ENCODE measurements around the gene SMURF1.
A peak's percentile ranks its signal among the peaks of the same experiment; 100 is the strongest.

Gene SMURF1

GRCh38 chr7:99133766-99134564 lies 9.9 kb downstream of the SMURF1 start:
- no peaks in the 10 kb centered on the region for H3K9me3 Mint-ChIP-seq
- no peak overlapping the region for H3K4me3 Mint-ChIP-seq
- no peak overlapping the region for H3K27ac Mint-ChIP-seq
- intact Hi-C loops (cut with micrococcal nuclease): loop anchor here (10.0 kb wide), 1 partner anchor 49 kb away; no protein-coding TSS in a partner anchor
- H3K27me3 Mint-ChIP-seq: no peaks in the 10 kb centered on the region
- peaks cover 46% of the 10 kb centered on the region for H3K4me1 Mint-ChIP-seq (ENCODE audit: low read depth)
- no peaks in the 10 kb centered on the region for H3K36me3 Mint-ChIP-seq (ENCODE audit: low read depth)

GRCh38 chr7:99132595-99133321 lies 11.2 kb downstream of the SMURF1 start:
- H3K4me3 Mint-ChIP-seq: no peak overlapping the region

GRCh38 chr7:99131290-99131689 lies 12.6 kb downstream of the SMURF1 start:
- H3K4me3 Mint-ChIP-seq: no peak overlapping the region
- H3K27me3 Mint-ChIP-seq: no peaks in the 10 kb centered on the region
- no peak overlapping the region for H3K27ac Mint-ChIP-seq
- peaks cover 48% of the 10 kb centered on the region for H3K4me1 Mint-ChIP-seq (ENCODE audit: low read depth)
- H3K36me3 Mint-ChIP-seq (ENCODE audit: low read depth): no peaks in the 10 kb centered on the region
- H3K9me3 Mint-ChIP-seq: no peaks in the 10 kb centered on the region
- intact Hi-C loops (cut with micrococcal nuclease): loop anchor here (10.0 kb wide), 1 partner anchor 46 kb away; no protein-coding TSS in a partner anchor

More at GRCh38 chr7:99132595-99133321, 11.2 kb downstream of the SMURF1 start:
- Mint-ChIP-seq H3K9me3 (no peaks in the 10 kb centered on the region), H3K36me3 (ENCODE audit: low read depth) (no peaks in the 10 kb centered on the region), H3K27me3 (no peaks in the 10 kb centered on the region), H3K27ac (no peak overlapping the region), H3K4me1 (ENCODE audit: low read depth) (peaks cover 40% of the 10 kb centered on the region)
- intact Hi-C loops (cut with micrococcal nuclease): loop anchor here (10.0 kb wide), 1 partner anchor 48 kb away; no protein-coding TSS in a partner anchor

- H3K4me3 Mint-ChIP-seq: no peak overlapping the region
- no peaks in the 10 kb centered on the region for H3K36me3 Mint-ChIP-seq (ENCODE audit: low read depth)
- H3K4me1 Mint-ChIP-seq (ENCODE audit: low read depth): peaks cover 60% of the 10 kb centered on the region
- intact Hi-C loops (cut with micrococcal nuclease): no loop called here
- no peaks in the 10 kb centered on the region for H3K9me3 Mint-ChIP-seq
- no peaks in the 10 kb centered on the region for H3K27me3 Mint-ChIP-seq
- no peak overlapping the region for H3K27ac Mint-ChIP-seq
Observed at GRCh38 chr7:99129536-99129935, 14.4 kb downstream of the SMURF1 start.

- Mint-ChIP-seq H3K27me3 (no peaks in the 10 kb centered on the region), H3K27ac (no peak overlapping the region), H3K4me3 (no peak overlapping the region), H3K4me1 (ENCODE audit: low read depth) (peaks cover 63% of the 10 kb centered on the region), H3K36me3 (ENCODE audit: low read depth) (no peaks in the 10 kb centered on the region), H3K9me3 (no peaks in the 10 kb centered on the region)
- intact Hi-C loops (cut with micrococcal nuclease): no loop called here
Observed at GRCh38 chr7:99129001-99129400, 14.9 kb downstream of the SMURF1 start.

- intact Hi-C loops (cut with micrococcal nuclease): no loop called here
- H3K4me1 Mint-ChIP-seq (ENCODE audit: low read depth): peaks cover 63% of the 10 kb centered on the region
- H3K36me3 Mint-ChIP-seq (ENCODE audit: low read depth): no peaks in the 10 kb centered on the region
- H3K27ac Mint-ChIP-seq: no peak overlapping the region
- H3K27me3 Mint-ChIP-seq: no peaks in the 10 kb centered on the region
- no peaks in the 10 kb centered on the region for H3K9me3 Mint-ChIP-seq
- H3K4me3 Mint-ChIP-seq: no peak overlapping the region
Observed at GRCh38 chr7:99128076-99128950, 15.6 kb downstream of the SMURF1 start.

- no peak overlapping the region for H3K27ac Mint-ChIP-seq
- no peak overlapping the region for H3K4me3 Mint-ChIP-seq
- no peaks in the 10 kb centered on the region for H3K36me3 Mint-ChIP-seq (ENCODE audit: low read depth)
- peaks cover 59% of the 10 kb centered on the region for H3K4me1 Mint-ChIP-seq (ENCODE audit: low read depth)
- intact Hi-C loops (cut with micrococcal nuclease): no loop called here
- no peaks in the 10 kb centered on the region for H3K27me3 Mint-ChIP-seq
- H3K9me3 Mint-ChIP-seq: no peaks in the 10 kb centered on the region
Observed at GRCh38 chr7:99127636-99128035, 16.3 kb downstream of the SMURF1 start.

- no peaks in the 10 kb centered on the region for H3K36me3 Mint-ChIP-seq (ENCODE audit: low read depth)
- no peak overlapping the region for H3K4me3 Mint-ChIP-seq
- no peaks in the 10 kb centered on the region for H3K27me3 Mint-ChIP-seq
- H3K4me1 Mint-ChIP-seq (ENCODE audit: low read depth): peaks cover 53% of the 10 kb centered on the region
- H3K27ac Mint-ChIP-seq: peak overlapping the region; percentile 42
- intact Hi-C loops (cut with micrococcal nuclease): no loop called here
- H3K9me3 Mint-ChIP-seq: no peaks in the 10 kb centered on the region
Observed at GRCh38 chr7:99126921-99127553, 16.9 kb downstream of the SMURF1 start.

- intact Hi-C loops (cut with micrococcal nuclease): no loop called here
- H3K4me1 Mint-ChIP-seq (ENCODE audit: low read depth): peaks cover 55% of the 10 kb centered on the region
- H3K4me3 Mint-ChIP-seq: no peak overlapping the region
- H3K36me3 Mint-ChIP-seq (ENCODE audit: low read depth): no peaks in the 10 kb centered on the region
- H3K27ac Mint-ChIP-seq: no peak overlapping the region
- H3K27me3 Mint-ChIP-seq: no peaks in the 10 kb centered on the region
- no peaks in the 10 kb centered on the region for H3K9me3 Mint-ChIP-seq
Observed at GRCh38 chr7:99125505-99125865, 18.4 kb downstream of the SMURF1 start.

GRCh38 chr7:99124751-99125504 lies 19.0 kb downstream of the SMURF1 start:
- Mint-ChIP-seq H3K27ac (no peak overlapping the region), H3K27me3 (no peaks in the 10 kb centered on the region), H3K9me3 (no peaks in the 10 kb centered on the region), H3K4me1 (ENCODE audit: low read depth) (peaks cover 61% of the 10 kb centered on the region), H3K4me3 (no peak overlapping the region), H3K36me3 (ENCODE audit: low read depth) (peaks cover 5% of the 10 kb centered on the region)
- intact Hi-C loops (cut with micrococcal nuclease): no loop called here

GRCh38 chr7:99124236-99124635 lies 19.7 kb downstream of the SMURF1 start:
- peaks cover 8% of the 10 kb centered on the region for H3K36me3 Mint-ChIP-seq (ENCODE audit: low read depth)
- no peak overlapping the region for H3K4me3 Mint-ChIP-seq
- intact Hi-C loops (cut with micrococcal nuclease): no loop called here
- H3K4me1 Mint-ChIP-seq (ENCODE audit: low read depth): peaks cover 62% of the 10 kb centered on the region
- H3K27me3 Mint-ChIP-seq: no peaks in the 10 kb centered on the region
- no peak overlapping the region for H3K27ac Mint-ChIP-seq
- H3K9me3 Mint-ChIP-seq: no peaks in the 10 kb centered on the region

GRCh38 chr7:99123571-99124033 lies 20.3 kb downstream of the SMURF1 start:
- Mint-ChIP-seq H3K4me1 (ENCODE audit: low read depth) (peaks cover 66% of the 10 kb centered on the region), H3K9me3 (no peaks in the 10 kb centered on the region), H3K36me3 (ENCODE audit: low read depth) (peaks cover 8% of the 10 kb centered on the region), H3K27ac (no peak overlapping the region), H3K27me3 (no peaks in the 10 kb centered on the region), H3K4me3 (no peak overlapping the region)
- intact Hi-C loops (cut with micrococcal nuclease): no loop called here

- Mint-ChIP-seq H3K9me3 (no peaks in the 10 kb centered on the region), H3K4me3 (no peak overlapping the region), H3K36me3 (ENCODE audit: low read depth) (peaks cover 8% of the 10 kb centered on the region), H3K27me3 (no peaks in the 10 kb centered on the region), H3K4me1 (ENCODE audit: low read depth) (peaks cover 74% of the 10 kb centered on the region), H3K27ac (no peak overlapping the region)
- intact Hi-C loops (cut with micrococcal nuclease): no loop called here
Observed at GRCh38 chr7:99122762-99123161, 21.1 kb downstream of the SMURF1 start.

All from dendritic cell treated with granulocyte-macrophage colony-stimulating factor and Interleukin-4, amounts not matched to agents 40 ng/mL and 50 ng/mL, for 4 days (primary cell).